BJ (cell line): ENCODE measurements around the gene CIB4. TPM values are rescaled to one million over a fixed set of nuclear protein-coding genes. Genes with fewer than 3 reads are reported as not detected.

Experiments
- CTCF ChIA-PET: fragments of 350-600 bp; formaldehyde crosslinking; extraction: SDS; loops from one replicate; lab custom pipeline; 2021; ENCODE audit warnings: antibody characterized with exemption, inconsistent platforms; lab: Yijun Ruan, JAX
- POLR2A ChIA-PET: fragments of 300-600 bp; sonication (Branson Sonifier 250); formaldehyde crosslinking; extraction: SDS; loops from one replicate; lab custom pipeline; 2021; ENCODE audit warnings: antibody characterized with exemption; lab: Charles Lee
- DNase-seq: peaks from one replicate; pipeline ENCODE4 v3.0.0-alpha.2; 2011; ENCODE audit warnings: low read depth
- H3K27me3 ChIP-seq: 2 replicates; pipeline ENCODE4 v1.6.0; 2011; ENCODE audit warnings: low read length; ENCODE audit not compliant: control insufficient read depth, insufficient read depth
- H3K36me3 ChIP-seq: 2 replicates; pipeline ENCODE4 v1.5.1; 2011; ENCODE audit warnings: low read length; ENCODE audit not compliant: control insufficient read depth, insufficient read depth
- H3K4me3 ChIP-seq: 2 replicates; pipeline ENCODE4 v1.5.1; 2011; ENCODE audit warnings: low read depth, mild to moderate bottlenecking, control low read depth, low read length
- polyA plus RNA-seq: library from polyadenylated mRNA; depleted of rRNA; stranded (reverse); fragments of >200 nt; gene quantifications from 2 replicates; pipeline ENCODE4 v1.2.3, GENCODE V29; 2011
- TF ChIP-seq, protein P1 (sequence below): IDR thresholded peaks from 2 replicates; pipeline ENCODE4 v1.5.1; 2011; ENCODE audit warnings: low read depth, mild to moderate bottlenecking, control low read depth, inconsistent platforms, low read length, moderate library complexity; ENCODE audit not compliant: insufficient read depth

Gene CIB4
- polyA plus RNA-seq, 1 experiment = not detected

DNA sequence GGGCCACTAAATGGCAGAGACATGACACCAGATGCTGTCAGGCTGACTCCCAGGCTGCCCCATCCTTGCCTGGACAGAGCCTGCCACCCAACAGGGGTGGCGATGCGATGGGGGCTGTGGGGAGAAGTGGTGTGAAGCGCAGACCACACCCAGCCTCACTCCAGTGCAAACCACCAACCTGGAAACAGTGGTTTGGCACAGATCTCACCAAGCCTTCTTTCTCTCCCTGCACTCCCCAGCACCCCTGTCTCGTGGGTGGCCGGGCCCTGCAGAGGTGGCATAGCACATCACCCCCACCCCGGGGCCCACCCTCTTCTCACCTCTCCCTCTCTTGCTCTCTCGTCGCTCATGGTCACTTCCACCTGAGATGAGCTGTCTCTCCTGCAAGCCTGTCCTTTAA lies 32.6 kb downstream of the CIB4 start:
- DNase-seq = no peak
- TF ChIP-seq, protein P1, sequence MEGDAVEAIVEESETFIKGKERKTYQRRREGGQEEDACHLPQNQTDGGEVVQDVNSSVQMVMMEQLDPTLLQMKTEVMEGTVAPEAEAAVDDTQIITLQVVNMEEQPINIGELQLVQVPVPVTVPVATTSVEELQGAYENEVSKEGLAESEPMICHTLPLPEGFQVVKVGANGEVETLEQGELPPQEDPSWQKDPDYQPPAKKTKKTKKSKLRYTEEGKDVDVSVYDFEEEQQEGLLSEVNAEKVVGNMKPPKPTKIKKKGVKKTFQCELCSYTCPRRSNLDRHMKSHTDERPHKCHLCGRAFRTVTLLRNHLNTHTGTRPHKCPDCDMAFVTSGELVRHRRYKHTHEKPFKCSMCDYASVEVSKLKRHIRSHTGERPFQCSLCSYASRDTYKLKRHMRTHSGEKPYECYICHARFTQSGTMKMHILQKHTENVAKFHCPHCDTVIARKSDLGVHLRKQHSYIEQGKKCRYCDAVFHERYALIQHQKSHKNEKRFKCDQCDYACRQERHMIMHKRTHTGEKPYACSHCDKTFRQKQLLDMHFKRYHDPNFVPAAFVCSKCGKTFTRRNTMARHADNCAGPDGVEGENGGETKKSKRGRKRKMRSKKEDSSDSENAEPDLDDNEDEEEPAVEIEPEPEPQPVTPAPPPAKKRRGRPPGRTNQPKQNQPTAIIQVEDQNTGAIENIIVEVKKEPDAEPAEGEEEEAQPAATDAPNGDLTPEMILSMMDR = no peak
- H3K27me3 ChIP-seq = peaks cover 23% of the 10 kb centered on the region
- H3K36me3 ChIP-seq = no peaks in the 10 kb centered on the region
- CTCF ChIA-PET = interaction anchor here (3.6 to 15.8 kb wide), 2 partner anchors 14 to 133 kb away, joined by 19 to 552 read pairs; no protein-coding TSS in a partner anchor
- POLR2A ChIA-PET = no interaction called here
- H3K4me3 ChIP-seq = no peak overlapping the region

DNA sequence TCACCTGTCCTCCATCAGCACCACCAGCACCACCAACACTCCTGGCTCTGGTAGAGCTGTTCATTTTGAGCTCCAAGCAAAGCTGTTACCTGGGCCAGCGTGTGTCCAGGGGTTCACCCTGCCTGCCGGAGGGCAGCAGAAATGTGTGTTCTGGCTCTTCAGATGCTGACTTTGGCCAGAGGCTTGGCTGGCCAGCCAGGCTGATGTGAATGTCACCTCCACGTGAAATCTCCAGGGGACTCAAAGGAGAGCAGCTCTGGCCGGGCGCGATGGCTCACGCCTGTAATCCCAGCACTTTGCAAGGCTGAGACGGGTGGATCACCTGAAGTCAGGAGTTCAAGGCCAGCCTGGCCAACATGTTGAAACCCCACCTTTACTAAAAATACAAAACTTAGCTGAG lies 33.5 kb downstream of the CIB4 start:
- Histone ChIP-seq H3K36me3 (no peaks in the 10 kb centered on the region), H3K27me3 (peaks cover 16% of the 10 kb centered on the region), H3K4me3 (no peak overlapping the region)
- CTCF ChIA-PET = interaction anchor here (0.6 to 15.8 kb wide), 8 partner anchors 7 to 315 kb away, joined by 3 to 552 read pairs (median 16); no protein-coding TSS in a partner anchor
- TF ChIP-seq, protein P1 = no peak
- POLR2A ChIA-PET = no interaction called here
- no peak for DNase-seq

DNA sequence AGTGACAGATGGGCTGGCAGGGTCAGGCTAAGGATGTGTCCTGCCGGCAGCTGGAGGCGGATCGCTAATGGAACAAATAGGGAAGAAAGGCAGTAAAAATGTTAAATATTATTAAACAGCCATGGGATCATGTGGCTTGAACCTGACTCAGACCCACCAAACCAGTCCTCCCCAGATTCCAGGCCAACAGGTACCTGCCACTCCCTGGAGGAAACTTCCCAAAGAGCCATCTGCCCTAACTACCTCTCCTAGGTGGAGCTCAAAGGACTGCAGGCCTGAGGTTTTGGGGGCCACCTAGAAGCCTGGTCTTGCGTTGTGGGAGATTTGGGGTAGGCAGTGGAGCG lies 34.3 kb downstream of the CIB4 start:
- Histone ChIP-seq H3K36me3 (no peaks in the 10 kb centered on the region), H3K4me3 (no peak overlapping the region), H3K27me3 (peaks cover 11% of the 10 kb centered on the region)
- no peak for DNase-seq
- TF ChIP-seq, protein P1 = no peak
- CTCF ChIA-PET = interaction anchor here (1.3 to 15.8 kb wide), 10 partner anchors 8 to 135 kb away, joined by 4 to 552 read pairs (median 12); no protein-coding TSS in a partner anchor
- POLR2A ChIA-PET = no interaction called here

DNA sequence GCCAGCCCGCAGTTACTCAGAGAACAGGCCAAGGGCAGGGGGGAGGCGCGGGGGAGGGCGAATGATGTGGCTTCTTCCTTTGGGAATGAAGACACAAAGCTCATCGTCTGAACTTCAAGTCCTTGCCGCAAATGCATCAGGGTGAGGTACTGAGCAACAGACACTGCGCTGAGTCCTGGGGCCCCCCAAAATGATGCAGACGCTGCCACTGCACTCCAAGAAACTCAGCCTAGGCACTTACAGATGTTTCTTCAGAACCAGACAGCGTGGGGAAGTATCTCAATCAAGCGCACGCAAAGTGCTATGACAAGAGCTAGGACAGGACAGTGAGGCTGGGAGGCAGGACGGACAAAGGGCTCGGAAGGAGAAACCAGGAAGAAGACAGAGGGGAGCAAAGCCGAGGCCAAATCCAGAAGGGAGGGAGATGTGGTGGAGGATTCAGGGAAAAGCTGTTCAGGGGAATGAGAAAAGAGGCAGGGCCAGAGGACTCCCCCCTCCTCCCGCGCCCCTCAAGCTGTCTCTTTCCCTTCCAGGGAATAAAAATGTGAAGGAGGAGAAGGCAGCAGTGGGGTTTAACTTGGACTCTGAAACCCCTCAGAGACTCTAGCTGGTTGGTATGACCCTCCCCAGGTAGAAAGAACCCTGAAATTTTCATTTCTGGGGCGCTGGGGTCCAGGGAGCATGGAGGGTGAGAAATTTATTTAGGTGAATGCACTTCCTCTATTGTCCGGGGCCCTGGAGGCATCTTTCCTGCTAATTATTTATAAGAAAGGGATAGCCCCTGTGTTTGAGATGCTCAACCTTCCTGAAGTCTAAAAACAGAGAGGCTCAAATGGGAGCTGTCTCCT lies 34.9 kb downstream of the CIB4 start:
- ChIA-PET CTCF (interaction anchor here (0.7 to 15.8 kb wide), 27 partner anchors 9 to 168 kb away, joined by 3 to 552 read pairs (median 6); no protein-coding TSS in a partner anchor), POLR2A (no interaction called here)
- TF ChIP-seq, protein P1 = no peak
- no peak for DNase-seq
- Histone ChIP-seq H3K27me3 (peaks cover 11% of the 10 kb centered on the region), H3K36me3 (no peaks in the 10 kb centered on the region), H3K4me3 (no peak overlapping the region)

DNA sequence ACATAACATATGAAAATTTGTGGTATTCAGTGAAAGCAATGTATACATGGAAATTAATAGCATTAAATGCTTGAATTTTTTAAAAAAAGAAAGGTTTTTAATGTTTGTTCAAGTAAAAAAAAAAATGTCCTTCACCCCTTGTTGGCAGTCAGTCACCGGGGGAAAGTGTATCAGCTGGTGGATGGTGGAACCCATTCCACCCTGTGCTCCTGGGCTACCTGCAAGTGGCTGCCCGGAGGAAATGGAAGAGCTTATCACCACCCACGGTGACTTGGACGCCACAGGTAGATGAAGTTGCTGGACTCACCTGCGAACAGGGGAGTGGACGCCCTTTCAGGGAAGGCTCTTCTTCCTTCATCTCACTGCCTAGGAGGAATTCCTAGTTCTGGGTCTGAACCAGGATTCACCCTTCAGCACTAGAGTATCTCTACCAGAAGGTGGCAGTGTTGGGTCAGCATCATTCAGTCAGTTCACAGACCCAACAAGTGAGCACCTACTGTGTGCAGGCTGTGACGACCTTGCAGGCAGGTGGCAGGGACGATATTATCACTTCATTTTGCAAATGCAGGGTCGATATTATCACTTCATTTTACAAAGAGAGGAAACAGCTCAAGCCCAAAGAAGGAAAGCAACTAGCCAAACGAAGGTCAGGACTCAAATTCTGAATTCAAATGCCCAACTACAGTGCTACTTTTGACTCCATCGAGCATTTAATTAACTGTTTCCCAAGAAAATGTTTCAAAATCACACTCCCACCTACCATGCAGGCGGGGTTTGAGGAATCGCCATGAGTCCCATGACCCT lies 35.8 kb downstream of the CIB4 start:
- DNase-seq = no peak
- Histone ChIP-seq H3K36me3 (no peaks in the 10 kb centered on the region), H3K27me3 (peaks cover 6% of the 10 kb centered on the region), H3K4me3 (no peak overlapping the region)
- POLR2A ChIA-PET = no interaction called here
- TF ChIP-seq, protein P1 = peak; percentile 85
- CTCF ChIA-PET = interaction anchor here (0.7 to 15.8 kb wide), 27 partner anchors 9 to 169 kb away, joined by 3 to 552 read pairs (median 6); no protein-coding TSS in a partner anchor
